Tibial nerve (tissue), 4 donors: ENCODE results near the gene ARHGEF4. TPM values are rescaled to one million over a fixed set of nuclear protein-coding genes. Genes with fewer than 3 reads are reported as not detected.

ENCODE experiments used
- DNase-seq, 2 donors: peaks; one replicate each; pipeline ENCODE4 v3.0.0-alpha.2; 2019; ENCODE audit warnings: low spot score in 2 of 2
- H3K27ac ChIP-seq, 4 donors: fragments of 200-600 bp; sonication (generic) in 3 of 4; one replicate each; pipeline ENCODE4 v1.5.1; 2017 to 2019; ENCODE audit warnings: mild to moderate bottlenecking in 1 of 4
- H3K27me3 ChIP-seq, 2 donors: fragments of 200-600 bp; sonication (generic) in 1 of 2; one replicate each; pipeline versions ENCODE4 v1.5.1 to v1.6.0; 2017 to 2019
- H3K36me3 ChIP-seq, 3 donors: fragments of 200-600 bp; sonication (generic); one replicate each; pipeline ENCODE4 v1.5.1; 2018 to 2019
- H3K4me1 ChIP-seq, 4 donors: fragments of 200-600 bp; sonication (generic) in 3 of 4; one replicate each; pipeline ENCODE4 v1.5.1; 2017 to 2019
- H3K4me3 ChIP-seq, 4 donors: fragments of 200-600 bp; sonication (generic) in 3 of 4; one replicate each; pipeline ENCODE4 v1.5.1; 2017 to 2019; ENCODE audit warnings: mild to moderate bottlenecking in 1 of 4, moderate library complexity in 1 of 4
- H3K9me3 ChIP-seq, 4 donors: fragments of 200-600 bp; sonication (generic) in 3 of 4; one replicate each; pipeline ENCODE4 v1.5.1; 2017 to 2019
- EP300 ChIP-seq, 2 donors: sonication (generic); formaldehyde crosslinking; IDR thresholded peaks; one replicate each; pipeline ENCODE4 v1.6.1; 2017; ENCODE audit warnings: antibody characterized with exemption in 2 of 2, mild to moderate bottlenecking in 1 of 2
- POLR2A ChIP-seq, 2 donors: fragments of 450-650 bp; IDR thresholded peaks; one replicate each; pipeline ENCODE4 v1.6.1; 2017; ENCODE audit warnings: antibody characterized with exemption in 2 of 2, mild to moderate bottlenecking in 2 of 2, moderate library complexity in 2 of 2
- WGBS, 2 donors: methylation state at CpG; one replicate each; pipeline ENCODE4 v1.1.5; 2018; 5-methylcytosine and 5-hydroxymethylcytosine counted together
- total RNA-seq, 4 donors: library from RNA; depleted of rRNA; stranded (reverse); fragments of >200 nt; gene quantifications; one replicate each; pipeline ENCODE4 v1.1.0, GENCODE V29; 2016
- TF ChIP-seq, protein P1 (sequence below), 5 experiments: fragments of 200-600 bp in 3 of 5; fragments of 450-650 bp in 2 of 5; sonication (generic) in 3 of 5; IDR thresholded peaks; one replicate each; pipeline ENCODE4 v1.5.1; 2016 to 2019; ENCODE audit warnings: antibody characterized with exemption in 5 of 5, mild to moderate bottlenecking in 3 of 5, moderate library complexity in 2 of 5

Gene ARHGEF4
- total RNA-seq, 4 donors from 2014 or later: 16.3 to 50.7 (median 23.3) TPM

- no peaks in the 10 kb centered on the region for H3K27me3 ChIP-seq
- H3K27ac ChIP-seq: peak overlapping the region in 3 of 4 donors; percentile 58 to 86 (median 82)
- DNase-seq: no peak
- 70 to 74% methylated on average over 12 of the region's 12 CpGs for WGBS, 2 donors
- TF ChIP-seq POLR2A (IDR thresholded peaks at IDR 0.05) (no peak), EP300 (IDR thresholded peaks at IDR 0.05) (no peak)
- TF ChIP-seq, protein P1, sequence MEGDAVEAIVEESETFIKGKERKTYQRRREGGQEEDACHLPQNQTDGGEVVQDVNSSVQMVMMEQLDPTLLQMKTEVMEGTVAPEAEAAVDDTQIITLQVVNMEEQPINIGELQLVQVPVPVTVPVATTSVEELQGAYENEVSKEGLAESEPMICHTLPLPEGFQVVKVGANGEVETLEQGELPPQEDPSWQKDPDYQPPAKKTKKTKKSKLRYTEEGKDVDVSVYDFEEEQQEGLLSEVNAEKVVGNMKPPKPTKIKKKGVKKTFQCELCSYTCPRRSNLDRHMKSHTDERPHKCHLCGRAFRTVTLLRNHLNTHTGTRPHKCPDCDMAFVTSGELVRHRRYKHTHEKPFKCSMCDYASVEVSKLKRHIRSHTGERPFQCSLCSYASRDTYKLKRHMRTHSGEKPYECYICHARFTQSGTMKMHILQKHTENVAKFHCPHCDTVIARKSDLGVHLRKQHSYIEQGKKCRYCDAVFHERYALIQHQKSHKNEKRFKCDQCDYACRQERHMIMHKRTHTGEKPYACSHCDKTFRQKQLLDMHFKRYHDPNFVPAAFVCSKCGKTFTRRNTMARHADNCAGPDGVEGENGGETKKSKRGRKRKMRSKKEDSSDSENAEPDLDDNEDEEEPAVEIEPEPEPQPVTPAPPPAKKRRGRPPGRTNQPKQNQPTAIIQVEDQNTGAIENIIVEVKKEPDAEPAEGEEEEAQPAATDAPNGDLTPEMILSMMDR (IDR thresholded peaks at IDR 0.05): no peak
- H3K36me3 ChIP-seq: no peaks in the 10 kb centered on the region
- no peak overlapping the region for H3K4me3 ChIP-seq
- peaks cover 0 to 27% (median 23%) of the 10 kb centered on the region in 4 donors for H3K4me1 ChIP-seq
- no peaks in the 10 kb centered on the region for H3K9me3 ChIP-seq
Observed at GRCh38 chr2:130826419-130826818, 10.3 kb upstream of the ARHGEF4 start.

DNA sequence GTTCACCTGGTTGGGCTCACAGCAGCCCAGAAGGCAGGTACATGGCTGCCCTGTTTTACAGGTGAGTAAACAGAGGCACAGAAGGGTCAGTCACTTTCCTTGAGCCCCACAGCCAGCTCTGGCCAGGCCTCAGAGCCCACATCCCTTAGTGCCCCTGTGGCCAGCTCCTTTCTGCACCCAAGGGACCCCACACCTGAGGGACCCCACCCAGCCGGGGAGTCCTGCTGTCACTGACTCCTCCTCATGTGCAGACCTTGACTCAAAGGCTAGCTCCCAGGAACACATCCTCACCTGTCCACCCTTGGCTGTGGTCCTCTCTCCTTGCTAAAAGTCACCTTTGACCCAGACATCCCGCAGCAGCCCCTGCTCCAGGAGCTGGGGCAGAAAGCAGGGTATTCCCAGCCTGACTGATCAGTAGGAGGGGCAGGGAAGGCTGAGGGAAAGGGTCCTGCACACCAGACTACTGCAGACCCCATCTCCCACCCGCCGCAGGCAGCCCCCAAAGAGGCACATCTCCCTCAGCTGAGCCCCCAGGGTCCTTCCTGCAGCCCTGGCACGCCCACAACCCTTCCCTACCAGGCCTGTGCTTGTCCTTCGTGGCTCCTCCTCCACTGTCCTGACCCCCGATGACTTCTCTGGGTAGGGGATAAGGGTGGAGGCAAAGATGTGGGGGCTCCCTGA lies 9.8 kb upstream of the ARHGEF4 start:
- H3K27me3 ChIP-seq: no peaks in the 10 kb centered on the region

DNA sequence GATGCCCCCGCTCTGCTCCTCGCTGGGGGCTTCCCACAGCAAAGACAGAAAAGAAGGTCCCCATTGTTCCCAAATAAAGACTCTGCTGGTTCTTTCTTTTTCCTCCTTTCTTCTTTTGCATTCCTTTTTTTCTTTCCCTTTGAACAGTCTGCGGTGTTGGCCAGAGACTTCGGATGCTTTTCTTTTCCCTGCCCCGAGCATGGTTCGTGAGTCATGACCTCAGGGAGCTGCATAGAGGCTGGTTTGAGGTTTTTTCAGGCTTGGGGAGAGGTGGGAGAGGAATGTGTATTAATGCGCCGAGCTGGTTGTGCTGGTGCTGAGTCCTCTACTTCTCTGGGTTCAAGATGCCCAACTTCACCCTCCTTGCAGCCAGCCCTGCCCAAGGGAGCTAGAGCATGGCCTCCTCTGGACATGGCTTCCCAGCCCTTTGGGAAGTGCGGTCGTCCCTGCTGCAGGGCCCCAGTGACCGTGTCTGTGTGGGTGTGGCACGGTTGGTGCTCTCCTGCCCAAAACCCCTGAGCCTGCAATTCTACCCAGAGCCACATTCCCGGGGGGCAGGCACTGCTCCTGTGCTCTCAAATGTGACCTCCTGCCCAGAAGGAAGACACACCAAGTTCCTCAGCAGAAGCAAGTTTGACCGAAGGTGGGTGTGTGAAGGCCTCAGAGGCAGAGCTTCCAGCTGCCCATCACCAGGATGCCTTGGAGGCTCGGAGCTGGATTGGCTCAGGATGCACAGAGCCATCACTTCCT lies 9.0 kb upstream of the ARHGEF4 start:
- 45 to 57% methylated on average over 10 to 13 of the region's 15 CpGs for WGBS, 2 donors

More for the DNA sequence above, 9.8 kb upstream of the ARHGEF4 start:
- Histone ChIP-seq H3K36me3 (no peaks in the 10 kb centered on the region), H3K4me1 (peaks cover 0 to 27% (median 23%) of the 10 kb centered on the region in 4 donors), H3K9me3 (no peaks in the 10 kb centered on the region), H3K4me3 (no peak overlapping the region), H3K27ac (peak overlapping the region in 2 of 4 donors; percentile 82 to 86)
- DNase-seq: no peak
- WGBS, 2 donors: 55 to 67% methylated on average over 6 to 7 of the region's 7 CpGs
- no peak for TF ChIP-seq EP300 (IDR thresholded peaks at IDR 0.05)
- TF ChIP-seq, protein P1 (IDR thresholded peaks at IDR 0.05): no peak
- TF ChIP-seq POLR2A (IDR thresholded peaks at IDR 0.05): no peak

GRCh38 chr2:130828461-130828860 lies 8.3 kb upstream of the ARHGEF4 start:
- Histone ChIP-seq H3K27me3 (no peaks in the 10 kb centered on the region), H3K4me3 (no peak overlapping the region), H3K9me3 (no peaks in the 10 kb centered on the region), H3K27ac (peak overlapping the region in 1 of 4 donors; percentile 56), H3K36me3 (no peaks in the 10 kb centered on the region), H3K4me1 (peaks cover 0 to 23% (median 21%) of the 10 kb centered on the region in 4 donors)
- no peak for TF ChIP-seq EP300 (IDR thresholded peaks at IDR 0.05)
- TF ChIP-seq, protein P1 (IDR thresholded peaks at IDR 0.05): no peak
- 93 to 95% methylated on average over 3 to 5 of the region's 5 CpGs for WGBS, 2 donors
- no peak for DNase-seq

More for the DNA sequence above, 9.0 kb upstream of the ARHGEF4 start:
- H3K27ac ChIP-seq: peak overlapping the region in 2 of 4 donors; percentile 82 to 86
- no peak overlapping the region for H3K4me3 ChIP-seq
- no peak for DNase-seq
- no peaks in the 10 kb centered on the region for H3K36me3 ChIP-seq
- no peaks in the 10 kb centered on the region for H3K27me3 ChIP-seq
- peaks cover 0 to 27% (median 23%) of the 10 kb centered on the region in 4 donors for H3K4me1 ChIP-seq
- TF ChIP-seq POLR2A (IDR thresholded peaks at IDR 0.05): no peak
- no peak for TF ChIP-seq EP300 (IDR thresholded peaks at IDR 0.05)
- TF ChIP-seq, protein P1 (IDR thresholded peaks at IDR 0.05): no peak
- no peaks in the 10 kb centered on the region for H3K9me3 ChIP-seq

DNA sequence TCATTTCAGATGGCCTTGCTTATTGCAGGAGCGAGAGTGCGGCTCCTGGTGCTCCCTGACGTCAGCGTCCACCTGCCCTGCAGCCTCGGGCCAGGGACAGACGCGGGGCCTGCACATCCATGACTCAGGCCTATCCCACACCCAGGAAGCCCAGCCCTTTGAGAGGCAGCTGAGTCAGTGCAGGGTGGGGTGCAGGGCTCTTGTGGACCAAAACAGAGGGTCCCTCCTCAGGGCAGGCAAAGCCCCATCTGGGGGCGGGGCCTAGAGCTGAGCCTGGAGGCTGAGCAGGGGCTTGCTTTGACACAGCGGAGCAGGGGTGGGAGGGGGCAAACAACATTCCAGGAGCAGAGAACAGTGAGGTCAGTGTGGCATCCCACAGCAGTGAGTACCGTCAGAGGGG lies 7.7 kb upstream of the ARHGEF4 start:
- peaks cover 0 to 17% (median 16%) of the 10 kb centered on the region in 4 donors for H3K4me1 ChIP-seq
- no peak for DNase-seq
- no peaks in the 10 kb centered on the region for H3K36me3 ChIP-seq
- no peak overlapping the region for H3K27ac ChIP-seq
- no peak overlapping the region for H3K4me3 ChIP-seq
- no peaks in the 10 kb centered on the region for H3K27me3 ChIP-seq
- H3K9me3 ChIP-seq: no peaks in the 10 kb centered on the region
- TF ChIP-seq, protein P1 (IDR thresholded peaks at IDR 0.05): no peak
- TF ChIP-seq EP300 (IDR thresholded peaks at IDR 0.05) (no peak), POLR2A (IDR thresholded peaks at IDR 0.05) (no peak)
- 74 to 90% methylated on average over 9 to 10 of the region's 10 CpGs for WGBS, 2 donors
